Inflammatory macrophage treated with lipopolysaccharide for 1 hour (primary cell): Measurements from ENCODE around the gene LENG8.
A peak's percentile ranks its signal among the peaks of the same experiment; 100 is the strongest.
"Not testable (repeated sequence)": the region's sequence is repeated elsewhere in the genome, so short reads cannot be mapped to it uniquely, and the experiment has no call there.

Experiments
- DNase-seq, 2 donors: peaks; one replicate each; pipeline ENCODE4 v3.0.0-alpha.2; 2020 to 2022

Gene LENG8

GRCh38 chr19:54484451-54484850, 35.5 kb downstream of the LENG8 start:
- DNase-seq = no peak

- DNase-seq = peak in 1 of 2 donors; percentile 22
These were observed 36.9 kb downstream of the LENG8 start for GRCh38 chr19:54485851-54486250.

DNA sequence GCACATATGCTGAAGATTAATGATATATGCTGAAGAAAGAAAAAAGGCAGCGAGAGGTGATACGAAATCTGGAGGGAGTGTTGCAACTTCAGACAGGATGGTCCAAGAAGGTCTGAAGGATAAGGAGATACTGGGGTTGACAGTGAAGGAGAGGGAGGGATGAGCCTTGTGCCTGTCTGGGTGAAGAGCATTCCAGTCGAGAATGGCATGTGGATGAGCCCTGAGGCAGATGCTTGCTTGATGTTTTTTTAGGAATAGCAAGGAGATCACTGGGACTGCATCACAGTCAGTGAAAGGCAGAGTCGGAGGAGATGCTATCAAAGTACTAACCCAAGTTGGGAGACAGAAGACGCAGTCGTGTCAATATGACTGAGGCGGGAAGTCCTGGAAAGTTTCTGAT, 40.3 kb downstream of the LENG8 start:
- no peak for DNase-seq

GRCh38 chr19:54489766-54490165, 40.8 kb downstream of the LENG8 start:
- no peak for DNase-seq

- no peak for DNase-seq
These were observed 43.6 kb downstream of the LENG8 start for GRCh38 chr19:54492568-54492967.

GRCh38 chr19:54493056-54493455, 44.1 kb downstream of the LENG8 start:
- not testable (repeated sequence) for DNase-seq

DNA sequence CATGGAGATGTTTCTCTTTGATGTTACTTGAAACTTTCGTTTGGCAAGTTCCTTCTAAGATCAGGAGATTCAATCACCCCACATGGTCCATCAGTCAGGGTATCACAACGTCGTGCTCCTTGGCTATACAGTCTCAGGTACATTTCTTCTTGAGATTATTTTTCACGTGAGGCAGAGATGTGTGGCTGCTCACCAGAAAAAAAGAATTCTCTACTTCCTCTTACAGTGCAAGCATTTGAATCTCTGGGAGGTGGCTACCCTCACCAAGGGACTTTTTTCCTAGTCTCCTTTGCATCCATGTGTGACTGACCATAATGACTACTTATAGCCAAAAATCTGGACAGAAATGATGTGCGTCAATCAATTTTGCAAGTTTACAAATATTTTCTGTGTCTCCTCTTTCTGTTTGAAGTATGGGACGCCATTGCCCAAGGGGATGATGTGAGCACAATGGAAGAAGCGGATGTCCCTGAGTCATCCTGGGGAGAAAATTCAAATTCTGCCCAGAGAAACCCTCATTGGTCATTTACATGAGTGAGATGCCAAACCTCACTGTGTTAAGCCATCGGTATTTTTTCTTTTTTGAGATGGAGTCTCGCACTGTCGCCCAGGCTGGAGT, 45.1 kb downstream of the LENG8 start:
- no peak for DNase-seq

GRCh38 chr19:54495284-54495683, 46.3 kb downstream of the LENG8 start:
- DNase-seq = not testable (repeated sequence)

DNA sequence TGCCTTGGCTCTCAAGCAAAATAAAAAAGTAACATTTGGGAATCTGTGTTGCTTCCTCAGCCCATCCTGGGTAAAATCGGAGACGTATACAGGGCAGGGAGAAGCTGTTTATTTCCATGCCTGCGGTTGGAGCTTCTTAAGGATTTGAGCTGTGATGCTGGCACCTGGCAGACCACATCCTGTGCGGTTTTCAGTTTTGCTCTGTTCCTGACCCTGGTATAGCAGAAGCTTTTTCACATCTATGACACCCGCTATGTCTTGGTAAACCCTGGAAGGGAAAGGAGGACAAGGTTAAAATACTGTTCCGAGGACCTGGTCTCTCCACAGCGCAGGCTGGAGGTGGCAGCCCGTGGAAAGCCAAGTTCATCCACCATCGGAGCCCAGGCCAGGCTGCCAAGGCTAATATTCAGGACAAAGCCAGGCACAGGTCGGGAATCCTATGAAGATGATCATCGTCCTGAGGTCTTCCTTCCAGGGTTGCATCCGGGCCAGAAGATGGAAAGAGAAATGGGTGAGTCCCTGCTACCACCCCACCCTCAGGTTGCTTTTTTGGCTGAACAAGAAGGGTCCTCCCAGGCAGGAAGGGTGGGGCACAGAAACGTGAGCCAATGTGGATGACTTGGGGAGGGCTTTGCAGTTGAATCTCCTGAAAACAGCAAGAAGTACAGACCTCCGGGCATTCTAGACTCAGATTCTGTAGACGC, 48.9 kb downstream of the LENG8 start:
- not testable (repeated sequence) for DNase-seq

DNA sequence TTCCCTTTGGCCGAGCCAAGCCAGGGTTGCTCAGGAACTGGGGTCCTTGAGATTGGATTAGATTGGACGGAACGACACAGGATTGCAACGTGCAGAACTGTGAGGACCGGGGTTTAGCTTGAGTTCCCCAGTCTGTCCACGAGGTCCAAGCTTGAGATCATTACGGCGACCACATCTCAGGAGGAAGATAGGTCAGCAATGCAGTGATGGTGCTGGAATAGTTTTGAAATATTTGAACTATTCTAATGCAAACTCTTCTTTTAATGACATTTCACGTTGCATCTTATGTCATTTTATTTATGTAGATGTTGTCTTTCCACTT, 49.4 kb downstream of the LENG8 start:
- DNase-seq = peak in 1 of 2 donors; percentile 26

- no peak for DNase-seq
These were observed 53.6 kb downstream of the LENG8 start, which contains the start of gene LAIR2 for GRCh38 chr19:54502518-54503048. LAIR2 (plus strand) TSS chr19:54502831; CDS start chr19:54502919, 88 bp downstream.

GRCh38 chr19:54505542-54505941, 56.5 kb downstream of the LENG8 start:
- not testable (repeated sequence) for DNase-seq

- DNase-seq = no peak
These were observed 57.1 kb downstream of the LENG8 start for GRCh38 chr19:54506079-54506478.

DNA sequence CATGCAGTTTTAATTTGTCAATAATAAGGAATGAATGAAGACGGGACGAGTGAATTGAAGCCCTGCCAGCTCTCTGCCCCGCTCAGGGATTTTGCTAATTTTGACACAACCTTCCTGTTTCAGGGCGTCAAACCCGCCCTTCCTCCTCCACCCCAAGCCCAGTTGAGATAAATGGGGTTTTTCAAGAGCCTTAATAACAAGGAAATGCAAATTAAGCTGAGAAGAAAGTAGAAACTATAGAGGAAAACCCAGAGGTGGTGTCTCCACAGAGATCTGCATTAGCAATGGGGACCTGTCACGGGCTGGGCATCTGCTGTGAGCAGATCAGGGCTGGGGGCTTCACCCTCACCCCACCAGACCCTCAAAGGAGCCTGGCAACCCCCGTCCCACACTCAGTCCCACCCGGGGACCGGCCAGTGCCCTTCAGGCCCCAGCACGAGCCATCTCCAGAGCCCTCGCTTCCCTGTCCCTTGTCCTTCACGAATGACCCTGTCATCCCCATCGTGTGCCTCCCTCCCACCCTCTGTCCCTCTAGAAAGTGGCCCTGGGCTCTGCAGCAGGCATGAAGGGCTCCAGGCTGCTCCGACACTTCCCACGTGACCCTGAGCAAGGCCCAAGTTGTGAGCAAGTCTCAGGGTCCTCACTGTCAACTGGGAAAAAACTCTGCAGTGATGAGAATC, 58.2 kb downstream of the LENG8 start:
- DNase-seq = not testable (repeated sequence)

GRCh38 chr19:54507824-54508223, 58.8 kb downstream of the LENG8 start:
- no peak for DNase-seq

DNA sequence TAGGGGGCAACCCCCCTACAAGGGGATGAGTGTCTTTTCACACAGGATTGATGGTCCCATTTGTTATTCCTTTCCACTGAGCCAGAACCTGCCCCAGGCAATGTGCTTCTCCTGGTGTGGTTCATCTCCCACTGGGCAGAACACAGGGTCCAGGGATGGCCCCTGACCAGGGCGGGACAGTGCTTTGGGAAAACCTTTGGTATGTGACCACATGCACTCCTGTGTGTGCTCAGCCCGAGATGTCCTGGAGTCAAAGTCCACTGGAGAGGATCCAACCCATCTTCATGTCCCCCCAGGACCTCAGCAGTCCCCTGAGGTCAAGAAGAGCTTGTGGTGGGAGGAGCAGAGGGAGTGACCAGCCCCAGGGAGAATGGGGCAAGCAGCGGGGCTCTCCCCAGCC, 59.5 kb downstream of the LENG8 start:
- not testable (repeated sequence) for DNase-seq

DNA sequence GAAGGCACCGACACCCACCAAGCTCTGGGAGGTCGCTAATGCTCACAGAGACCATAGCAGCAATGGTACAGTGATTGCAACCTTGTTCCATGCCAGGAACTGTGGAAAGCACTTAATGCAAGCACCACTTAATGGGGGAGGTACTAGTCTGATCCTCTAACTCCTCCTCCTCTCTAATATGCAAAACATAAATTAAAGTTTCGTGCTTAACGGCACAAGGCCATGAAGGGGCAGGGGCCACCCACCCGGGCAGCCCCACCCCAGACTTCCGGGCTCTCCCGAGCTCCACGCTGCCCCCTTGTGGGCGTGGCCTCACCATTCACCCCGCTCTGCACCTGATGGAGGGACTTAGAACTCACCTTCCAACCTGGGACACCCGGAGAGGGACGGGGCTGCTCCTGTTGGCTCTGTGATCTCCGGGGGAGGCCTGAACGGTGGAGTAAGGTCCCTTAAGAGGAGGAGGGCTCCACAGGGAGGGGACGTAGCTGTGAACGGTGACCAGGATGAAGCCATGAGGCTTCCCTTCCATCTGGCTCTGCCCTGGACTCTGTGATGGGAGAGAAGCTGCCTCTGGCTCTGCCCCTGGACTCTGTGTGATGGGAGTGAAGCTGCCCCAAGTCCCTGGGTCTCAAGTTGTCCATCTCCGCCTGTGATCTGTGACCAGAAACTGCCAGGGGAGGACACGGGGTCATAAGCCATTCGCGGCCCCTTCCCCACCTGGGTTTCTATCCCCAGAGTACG, 60.4 kb downstream of the LENG8 start:
- not testable (repeated sequence) for DNase-seq
